IMR-90 (cell line): ENCODE data around the gene DAB1. TPM values are rescaled to one million over a fixed set of nuclear protein-coding genes. Genes with fewer than 3 reads are reported as not detected.
A peak's percentile ranks its signal among the peaks of the same experiment; 100 is the strongest.

Source experiments
- ATAC-seq: fragments of 200-7000 bp; cut with Tn5 transposase; 2 replicates; pipeline ENCODE4 v1.9.1; 2020; ENCODE audit warnings: low read depth, mild to moderate bottlenecking, moderate library complexity
- BruUV-seq: library from RNA; stranded (reverse); fragments of 400-500 nt; replicated peaks from 2 replicates; lab custom pipeline; 2021; lab: Mats Ljungman, UMichigan
- CTCF ChIA-PET: fragments of 300-600 bp; formaldehyde crosslinking; extraction: SDS; loops from one replicate; lab custom pipeline; 2021; ENCODE audit warnings: antibody characterized with exemption; lab: Yijun Ruan, JAX
- POLR2A ChIA-PET: fragments of 300-600 bp; sonication (Branson Sonifier 250); formaldehyde crosslinking; loops from one replicate; lab custom pipeline; 2022; ENCODE audit warnings: antibody characterized with exemption; ENCODE audit not compliant: unreplicated experiment; lab: Charles Lee
- DNase-seq: peaks from one replicate; pipeline ENCODE4 v3.0.0; 2013
- H2AFZ ChIP-seq: replicated peaks from 2 replicates; pipeline ENCODE3; 2013; ENCODE audit warnings: low read length, mild to moderate bottlenecking; ENCODE audit not compliant: poor library complexity
- H2AK5ac ChIP-seq: 2 replicates; pipeline ENCODE4 v1.6.1; 2013; ENCODE audit warnings: low read depth, low read length, inconsistent platforms
- H2AK9ac ChIP-seq: replicated peaks from 2 replicates; pipeline ENCODE3; 2013; ENCODE audit warnings: mild to moderate bottlenecking, low read depth, low read length, moderate library complexity; ENCODE audit not compliant: poor library complexity
- H2BK120ac ChIP-seq: 2 replicates; pipeline ENCODE4 v1.6.1; 2013; ENCODE audit warnings: low read depth, low read length, inconsistent platforms
- H2BK15ac ChIP-seq: 3 replicates; pipeline ENCODE4 v1.6.1; 2013; ENCODE audit warnings: low read depth, low read length, inconsistent platforms
- H2BK20ac ChIP-seq: 2 replicates; pipeline ENCODE4 v1.6.1; 2013; ENCODE audit warnings: low read depth, mild to moderate bottlenecking, inconsistent platforms, low read length, moderate library complexity
- H2BK5ac ChIP-seq: 2 replicates; pipeline ENCODE4 v1.6.1; 2013; ENCODE audit warnings: mild to moderate bottlenecking, low read depth, low read length, inconsistent platforms; ENCODE audit not compliant: poor library complexity, severe bottlenecking
- H3K14ac ChIP-seq: replicated peaks from 2 replicates; pipeline ENCODE4 v1.6.1; 2013; ENCODE audit warnings: low read depth, low read length, inconsistent platforms
- H3K18ac ChIP-seq: 2 replicates; pipeline ENCODE4 v1.6.1; 2013; ENCODE audit warnings: low read depth, low read length, control low read depth
- H3K23ac ChIP-seq: 2 replicates; pipeline ENCODE4 v1.6.1; 2013; ENCODE audit warnings: low read depth, low read length, inconsistent platforms
- H3K27ac ChIP-seq: 2 replicates; pipeline ENCODE4 v1.5.1; 2013; ENCODE audit warnings: mild to moderate bottlenecking, control low read depth, low read length; ENCODE audit not compliant: insufficient read depth
- H3K27me3 ChIP-seq: 2 replicates; pipeline ENCODE4 v1.6.1; 2013; ENCODE audit warnings: low read length; ENCODE audit not compliant: control insufficient read depth, insufficient read depth
- H3K36me3 ChIP-seq: 2 replicates; pipeline ENCODE4 v1.6.1; 2013; ENCODE audit warnings: low read length, mixed read lengths; ENCODE audit not compliant: control insufficient read depth, insufficient read depth
- H3K4ac ChIP-seq: 2 replicates; pipeline ENCODE4 v1.6.1; 2013; ENCODE audit warnings: low read depth, low read length, inconsistent platforms
- H3K4me1 ChIP-seq: 2 replicates; pipeline ENCODE4 v1.6.1; 2013; ENCODE audit warnings: low read length, mixed read lengths; ENCODE audit not compliant: control insufficient read depth, insufficient read depth
- H3K4me2 ChIP-seq: 2 replicates; pipeline ENCODE4 v1.6.1; 2013; ENCODE audit warnings: low read depth, mild to moderate bottlenecking, control low read depth, low read length, moderate library complexity
- H3K4me3 ChIP-seq: 2 replicates; pipeline ENCODE4 v1.5.1; 2013; ENCODE audit warnings: low read depth, mild to moderate bottlenecking, control low read depth, low read length, moderate library complexity; ENCODE audit not compliant: insufficient read depth
- H3K56ac ChIP-seq: 2 replicates; pipeline ENCODE4 v1.6.1; 2013; ENCODE audit warnings: low read length, inconsistent platforms; ENCODE audit not compliant: insufficient read depth; ENCODE audit errors: extremely low read depth
- H3K79me1 ChIP-seq, 2 experiments: 2 replicates each; pipeline ENCODE4 v1.6.1; 2013; ENCODE audit warnings: low read length in 2 of 2, inconsistent platforms in 1 of 2, low read depth in 1 of 2
- H3K9ac ChIP-seq: 2 replicates; pipeline ENCODE4 v1.6.1; 2013; ENCODE audit warnings: low read depth, low read length, control low read depth
- H3K9me1 ChIP-seq: 2 replicates; pipeline ENCODE4 v1.6.1; 2013; ENCODE audit warnings: low read length, inconsistent platforms; ENCODE audit not compliant: insufficient read depth
- H3K9me3 ChIP-seq: 2 replicates; pipeline ENCODE4 v1.6.1; 2013; ENCODE audit warnings: low read length; ENCODE audit not compliant: control insufficient read depth, insufficient read depth
- H4K20me1 ChIP-seq: 2 replicates; pipeline ENCODE4 v1.6.1; 2013; ENCODE audit warnings: low read length, inconsistent platforms; ENCODE audit not compliant: insufficient read depth
- H4K5ac ChIP-seq: 2 replicates; pipeline ENCODE4 v1.6.1; 2013; ENCODE audit warnings: mild to moderate bottlenecking, low read depth, low read length, control low read depth
- H4K8ac ChIP-seq, 2 experiments: 2 replicates each; pipeline ENCODE4 v1.6.1; 2013; ENCODE audit warnings: low read depth in 2 of 2, low read length in 2 of 2, control low read depth in 1 of 2, inconsistent platforms in 1 of 2
- H4K91ac ChIP-seq: 2 replicates; pipeline ENCODE4 v1.6.1; 2013; ENCODE audit warnings: low read depth, low read length, inconsistent platforms; ENCODE audit not compliant: insufficient read depth
- CEBPB ChIP-seq: IDR thresholded peaks from 2 replicates; pipeline ENCODE4 v1.6.1; 2012; ENCODE audit warnings: low read depth, low read length, improper control_type of control experiment
- MAZ ChIP-seq: IDR thresholded peaks from 2 replicates; pipeline ENCODE4 v1.6.1; 2012; ENCODE audit warnings: low read depth, mild to moderate bottlenecking, low read length, improper control_type of control experiment, moderate library complexity, borderline replicate concordance
- WGBS, 2 experiments: methylation state at CpG; one replicate each; pipeline versions ENCODE4 v1.1.5 to v1.1.7; 2013; ENCODE audit warnings: missing lambda C conversion rate in 2 of 2; ENCODE audit not compliant: insufficient read length in 1 of 2; ENCODE audit errors: extremely low coverage in 2 of 2; 5-methylcytosine and 5-hydroxymethylcytosine counted together
- dilution Hi-C: fragments of 300-500 bp; cut with HindIII; formaldehyde crosslinking; loops from one replicate; pipeline ENCODE4 v1.14.3; 2018; ENCODE audit warnings: low sequenced_read_pairs; ENCODE audit not compliant: unreplicated experiment
- in situ Hi-C: fragments of 300-500 bp; cut with MboI; formaldehyde crosslinking; loops from 3 replicates; pipeline ENCODE4 v1.14.3; 2019; ENCODE audit warnings: low sequenced_read_pairs, inconsistent platforms, mixed read lengths
- intact Hi-C: fragments of 100-400 bp; cut with micrococcal nuclease; formaldehyde crosslinking; loops from 2 replicates; pipeline ENCODE4 v1.10.0; 2022
- polyA plus RNA-seq, 3 experiments: library from polyadenylated mRNA; depleted of rRNA; stranded (reverse); fragments of >200 nt; gene quantifications; 2 replicates each; pipeline ENCODE4 v1.2.3, GENCODE V29; 2012; ENCODE audit warnings: low replicate concordance in 1 of 3
- total RNA-seq: library from RNA; depleted of rRNA; stranded (reverse); fragments of >200 nt; gene quantifications from 2 replicates; pipeline ENCODE4 v1.2.3, GENCODE V29; 2012

DAB1 gene
- total and polyA plus RNA-seq, 2 of the 4 experiments (the other 2 are of a cell fraction) = 0.18 to 0.41 TPM

GRCh38 chr1:57468641-57469523 is 45.0 kb upstream of the DAB1 start:
- intact Hi-C loops (loop anchor here (5.0 kb wide), 1 partner anchor 637 kb away; no protein-coding TSS in a partner anchor), in situ Hi-C loops (no loop called here), dilution Hi-C loops (no loop called here)
- Histone ChIP-seq H3K27ac (peak overlapping the region; percentile 87), H4K5ac (peak overlapping the region; percentile 77), H3K4me1 (peaks cover 13% of the 10 kb centered on the region), H3K56ac (peak overlapping the region; percentile 70), H3K27me3 (no peaks in the 10 kb centered on the region), H2BK5ac (peak overlapping the region; percentile 93), H2AFZ (peak overlapping the region; percentile 37), H3K9ac (no peak overlapping the region), H3K4ac (peak overlapping the region; percentile 93), H2BK120ac (peak overlapping the region; percentile 93), H4K91ac (peak overlapping the region; percentile 87), H2AK5ac (peak overlapping the region; percentile 41; the same call in 1 of the 2 replicates), H3K23ac (peak overlapping the region; percentile 76), H4K8ac (peak overlapping the region; percentile 67 to 70), H2BK15ac (peak overlapping the region; percentile 59; the same call in 2 of the 3 replicates), H4K20me1 (no peaks in the 10 kb centered on the region), H3K18ac (peak overlapping the region; percentile 97), H3K79me1 (no peaks in the 10 kb centered on the region), H3K9me3 (no peaks in the 10 kb centered on the region), H2AK9ac (peak overlapping the region; percentile 80), H2BK20ac (peak overlapping the region; percentile 92), H3K14ac (peak overlapping the region; percentile 84), H3K4me2 (peak overlapping the region; percentile 75), H3K9me1 (peaks cover 4% of the 10 kb centered on the region; the same call in 1 of the 2 replicates), H3K36me3 (no peaks in the 10 kb centered on the region), H3K4me3 (no peak overlapping the region)
- WGBS, 2 experiments = 100% methylated on average over 1 of the region's 2 CpGs; no CpG with 5 or more reads in 1 of the 2 experiments
- ChIA-PET CTCF (interaction anchor here (0.5 to 0.9 kb wide), 4 partner anchors 10 to 251 kb away, joined by 3 to 5 read pairs (median 3); no protein-coding TSS in a partner anchor), POLR2A (no interaction called here)
- DNase-seq = peak; percentile 76
- TF ChIP-seq CEBPB (peak; percentile 53; the same call in 1 of the 2 replicates), MAZ (no peak)
- no TSS peak for BruUV-seq
- peak; percentile 69 for ATAC-seq
